Fibroblast of pulmonary artery (primary cell): ENCODE results near the gene WDR62.

Source experiments
- DNase-seq: peaks from one replicate; pipeline ENCODE4 v3.0.0-alpha.2; 2010; ENCODE audit warnings: low read depth
- H3K4me3 ChIP-seq: replicated peaks from 2 replicates; pipeline ENCODE4 v1.5.1; 2011; ENCODE audit warnings: low read depth, mild to moderate bottlenecking, control low read depth, low read length, moderate library complexity
- CTCF ChIP-seq: IDR thresholded peaks from 2 replicates; pipeline ENCODE4 v1.5.1; 2011; ENCODE audit warnings: mild to moderate bottlenecking, control low read depth, low read length, inconsistent platforms; ENCODE audit errors: missing control alignments

The WDR62 gene

GRCh38 chr19:36093146-36093662 is 38.5 kb downstream of the WDR62 start:
- TF ChIP-seq CTCF = no peak
- no peak overlapping the region for H3K4me3 ChIP-seq
- no peak for DNase-seq

GRCh38 chr19:36093687-36094086 is 39.0 kb downstream of the WDR62 start:
- no peak overlapping the region for H3K4me3 ChIP-seq
- TF ChIP-seq CTCF = no peak
- DNase-seq = peak; percentile 10

DNA sequence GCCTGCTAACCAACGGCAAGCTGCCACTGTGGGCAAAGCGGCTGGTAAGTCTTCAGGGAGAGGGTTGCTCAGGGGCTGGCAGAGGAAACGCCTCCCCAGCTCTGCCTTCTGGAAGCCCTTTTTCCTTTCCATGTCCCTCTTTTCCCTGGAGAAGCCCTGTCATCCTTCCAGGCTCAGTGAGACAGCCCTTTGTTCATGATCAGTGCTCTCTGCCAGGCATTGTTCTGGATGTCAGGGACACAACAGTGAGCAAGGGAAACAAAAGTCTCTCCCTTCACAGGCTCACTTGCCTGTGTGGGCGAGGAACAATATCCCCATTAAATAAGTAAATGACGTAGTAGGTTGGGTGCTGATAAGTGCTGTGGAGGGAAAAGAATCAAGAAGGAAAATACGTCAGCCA is 42.3 kb downstream of the WDR62 start:
- no peak for TF ChIP-seq CTCF
- DNase-seq = peak; percentile 36
- no peak overlapping the region for H3K4me3 ChIP-seq

- no peak overlapping the region for H3K4me3 ChIP-seq
- no peak for TF ChIP-seq CTCF
- DNase-seq = no peak
Observed at GRCh38 chr19:36099166-36099785, 44.6 kb downstream of the WDR62 start.

- DNase-seq = no peak
- H3K4me3 ChIP-seq = no peak overlapping the region
Observed at GRCh38 chr19:36100476-36100875, 45.8 kb downstream of the WDR62 start.

DNA sequence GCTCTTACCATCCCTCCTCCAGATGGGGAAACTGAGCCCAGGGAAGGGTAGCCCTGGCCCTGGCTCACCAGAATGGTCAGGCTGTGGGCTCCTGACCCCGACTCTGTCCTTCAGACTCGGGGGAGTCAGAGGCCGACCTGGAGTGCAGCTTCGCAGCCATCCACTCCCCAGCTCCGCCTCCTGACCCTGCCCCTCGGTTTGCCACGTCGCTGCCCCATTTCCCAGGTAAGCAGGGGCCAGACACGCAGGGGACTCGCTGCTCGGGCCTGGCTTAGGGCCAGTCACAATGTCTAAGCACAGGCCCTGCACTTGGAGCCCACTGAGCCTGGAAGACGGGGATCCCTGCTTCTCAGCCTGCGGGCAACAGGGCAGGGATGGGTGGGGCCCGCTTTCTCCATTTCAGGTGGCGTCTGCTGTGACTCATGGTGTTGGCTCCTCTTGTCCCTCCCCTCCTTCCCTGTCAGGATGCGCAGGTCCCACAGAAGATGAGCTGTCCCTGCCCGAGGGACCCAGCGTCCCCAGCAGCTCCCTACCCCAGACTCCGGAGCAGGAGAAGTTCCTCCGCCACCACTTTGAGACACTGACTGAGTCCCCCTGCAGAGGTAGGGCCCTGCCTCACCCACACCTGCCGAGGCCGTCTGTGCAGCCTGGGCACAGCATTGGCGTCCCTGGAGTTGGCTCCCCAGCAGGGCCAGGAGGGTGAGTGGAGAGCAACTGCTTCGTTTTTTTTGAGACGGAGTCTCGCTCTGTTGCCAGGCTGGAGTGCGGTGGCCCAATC is 47.0 kb downstream of the WDR62 start:
- no peak overlapping the region for H3K4me3 ChIP-seq
- TF ChIP-seq CTCF = no peak
- no peak for DNase-seq

More at GRCh38 chr19:36100476-36100875, 45.8 kb downstream of the WDR62 start:
- no peak for TF ChIP-seq CTCF
